LNCaP clone FGC (cell line): ENCODE results near the gene DLGAP1.

ENCODE experiments used
- DNase-seq: peaks from one replicate; pipeline ENCODE4 v3.0.0-alpha.2; 2011; ENCODE audit warnings: low read depth
- H3K4me3 ChIP-seq: 2 replicates; pipeline ENCODE4 v1.5.1; 2011; ENCODE audit warnings: mild to moderate bottlenecking, low read depth, low read length, control low read depth
- CTCF ChIP-seq: IDR thresholded peaks from 2 replicates; pipeline ENCODE4 v1.5.1; 2012; ENCODE audit warnings: mild to moderate bottlenecking; ENCODE audit not compliant: control insufficient read depth, insufficient read depth; ENCODE audit errors: extremely low read depth

The DLGAP1 gene

DNA sequence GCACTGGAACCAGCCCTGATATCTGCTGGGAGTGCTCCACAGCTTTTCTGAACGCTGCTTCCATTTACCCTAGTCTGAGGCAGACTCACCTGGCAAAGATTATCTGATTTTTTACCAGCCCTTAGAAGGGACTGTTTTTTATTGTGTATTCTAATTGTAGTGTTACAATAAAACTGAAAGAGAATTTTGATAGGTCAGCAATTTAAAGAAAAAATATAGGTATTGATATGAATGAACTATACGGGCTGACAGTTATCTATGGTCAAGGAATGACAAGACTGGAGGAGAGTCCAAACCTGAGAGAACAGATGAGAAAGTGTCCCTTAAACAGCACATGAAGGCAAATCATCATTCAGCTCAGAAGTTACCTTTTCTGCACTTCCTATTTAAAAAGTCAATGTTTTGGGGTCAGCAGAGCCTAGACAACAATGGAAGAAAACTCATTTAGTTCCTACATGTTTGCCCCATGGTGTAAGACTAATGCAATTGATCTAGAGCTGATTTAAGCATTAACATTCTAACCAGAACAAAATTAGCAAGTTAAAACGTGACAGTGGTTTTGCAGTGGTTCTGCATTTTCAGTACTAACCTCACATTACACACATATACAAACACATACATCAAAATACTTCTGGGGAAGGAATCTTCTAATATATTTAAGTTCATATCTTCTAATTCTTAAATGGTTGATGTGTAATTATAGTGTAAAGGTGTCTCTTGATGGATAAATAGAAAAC is 504.3 kb downstream of the DLGAP1 start:
- H3K4me3 ChIP-seq, result no peak overlapping the region
- no peak for DNase-seq
- TF ChIP-seq CTCF, result no peak

- no peak for TF ChIP-seq CTCF
- DNase-seq, result no peak
- H3K4me3 ChIP-seq, result no peak overlapping the region
Measured at GRCh38 chr18:3948958-3949357, 506.1 kb downstream of the DLGAP1 start.

DNA sequence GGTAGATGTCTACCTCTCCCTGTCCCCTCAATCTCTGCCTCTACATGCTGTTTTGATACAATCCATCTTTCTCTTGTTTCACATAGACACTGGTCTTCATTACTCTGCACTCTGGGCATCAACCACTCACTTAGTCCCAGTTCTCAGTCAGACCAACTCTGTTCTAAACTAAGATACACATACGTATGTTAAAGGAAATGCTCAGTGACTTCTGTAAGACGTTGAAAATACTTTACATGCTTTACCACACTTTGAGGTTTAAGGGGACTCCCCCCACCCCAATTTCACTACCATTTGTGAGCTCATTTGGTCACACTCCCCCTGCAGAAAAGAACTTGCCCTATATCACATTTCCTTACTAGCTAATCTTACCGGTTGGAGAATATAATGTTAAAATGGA is 507.7 kb downstream of the DLGAP1 start:
- no peak overlapping the region for H3K4me3 ChIP-seq
- no peak for DNase-seq
- TF ChIP-seq CTCF, result no peak

DNA sequence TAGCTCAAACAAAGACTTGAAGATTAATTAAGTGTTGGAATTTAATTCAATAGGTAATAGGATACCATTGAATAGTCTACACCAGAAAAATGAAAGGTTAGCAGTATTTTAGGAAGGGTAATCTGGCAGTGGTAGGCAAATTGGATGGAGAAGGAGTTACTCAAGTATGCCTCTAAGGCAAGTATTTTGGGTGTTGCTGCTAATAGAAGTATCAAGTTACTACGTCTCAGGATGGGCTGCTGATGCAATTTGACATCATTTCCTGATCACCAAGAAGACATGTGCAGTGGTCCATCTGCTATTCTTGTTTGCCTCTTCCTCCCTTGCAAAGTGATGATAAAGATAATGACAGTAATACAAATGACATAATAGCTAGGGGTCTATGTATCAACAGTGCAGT is 519.8 kb downstream of the DLGAP1 start:
- DNase-seq, result no peak
- H3K4me3 ChIP-seq, result no peak overlapping the region
- TF ChIP-seq CTCF, result no peak

GRCh38 chr18:3932276-3932675 is 522.8 kb downstream of the DLGAP1 start:
- no peak overlapping the region for H3K4me3 ChIP-seq
- DNase-seq, result no peak
- TF ChIP-seq CTCF, result no peak

DNA sequence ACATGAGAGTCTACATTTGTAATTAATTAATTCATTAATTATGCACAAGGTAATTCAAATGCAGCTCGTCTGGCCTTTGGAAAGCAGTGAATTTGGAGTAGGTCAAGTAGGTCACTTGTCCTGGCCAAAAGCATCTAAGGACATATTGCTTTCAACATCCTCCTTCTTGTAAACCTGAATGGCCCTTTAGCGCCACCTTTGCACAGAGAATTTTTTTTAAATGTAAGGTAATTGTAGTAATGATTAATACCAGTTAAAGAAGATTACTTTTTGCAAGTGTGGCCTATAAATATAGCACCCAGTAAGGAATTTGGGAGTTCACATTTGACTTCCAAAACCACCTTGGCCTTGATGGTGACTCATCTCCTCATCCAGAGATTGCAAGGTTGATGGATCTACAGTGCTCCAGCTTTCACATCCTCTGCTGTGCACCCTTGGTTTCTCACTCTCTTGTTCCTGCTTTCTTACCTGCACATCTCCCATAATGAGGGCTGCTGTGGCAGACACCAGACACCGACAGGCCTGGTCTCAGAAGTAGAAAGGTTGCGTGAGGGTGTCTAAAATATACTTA is 523.5 kb downstream of the DLGAP1 start:
- no peak overlapping the region for H3K4me3 ChIP-seq
- no peak for TF ChIP-seq CTCF
- no peak for DNase-seq

DNA sequence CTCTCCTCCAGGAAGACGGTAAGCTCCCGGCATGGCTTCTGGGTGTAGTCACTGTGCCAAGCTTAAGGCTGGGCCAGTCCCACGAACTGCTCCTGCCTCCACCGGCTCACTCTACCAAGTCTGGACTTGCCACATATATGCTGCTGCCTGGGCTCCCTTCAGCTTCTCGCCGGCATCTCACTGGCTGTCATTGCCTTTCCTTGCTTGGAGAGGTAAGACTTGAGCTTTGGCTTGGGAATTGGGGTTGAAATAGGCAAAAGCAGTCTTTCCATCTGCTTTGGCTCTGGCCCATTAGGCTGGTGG is 524.1 kb downstream of the DLGAP1 start:
- no peak for DNase-seq
- no peak for TF ChIP-seq CTCF
- no peak overlapping the region for H3K4me3 ChIP-seq
